Prostate gland (tissue), 2 donors: ENCODE measurements around the gene ZNF490.

Experiments
- POLR2A ChIP-seq: fragments of 450-650 bp; IDR thresholded peaks from one replicate; pipeline ENCODE4 v1.6.1; 2016; ENCODE audit warnings: antibody characterized with exemption, mild to moderate bottlenecking
- POLR2AphosphoS5 ChIP-seq: sonication (generic); formaldehyde crosslinking; IDR thresholded peaks from one replicate; pipeline ENCODE4 v1.6.1; 2017; ENCODE audit warnings: antibody characterized with exemption
- TF ChIP-seq, protein P1 (sequence below), 4 experiments: fragments of 200-600 bp in 2 of 4; fragments of 450-650 bp in 2 of 4; sonication (generic) in 2 of 4; IDR thresholded peaks; 1 replicate in 3 of 4; 2 replicates in 1 of 4; pipeline ENCODE4 v1.5.1; 2016 to 2019; ENCODE audit warnings: antibody characterized with exemption in 4 of 4, mild to moderate bottlenecking in 2 of 4, moderate library complexity in 2 of 4

DNA sequence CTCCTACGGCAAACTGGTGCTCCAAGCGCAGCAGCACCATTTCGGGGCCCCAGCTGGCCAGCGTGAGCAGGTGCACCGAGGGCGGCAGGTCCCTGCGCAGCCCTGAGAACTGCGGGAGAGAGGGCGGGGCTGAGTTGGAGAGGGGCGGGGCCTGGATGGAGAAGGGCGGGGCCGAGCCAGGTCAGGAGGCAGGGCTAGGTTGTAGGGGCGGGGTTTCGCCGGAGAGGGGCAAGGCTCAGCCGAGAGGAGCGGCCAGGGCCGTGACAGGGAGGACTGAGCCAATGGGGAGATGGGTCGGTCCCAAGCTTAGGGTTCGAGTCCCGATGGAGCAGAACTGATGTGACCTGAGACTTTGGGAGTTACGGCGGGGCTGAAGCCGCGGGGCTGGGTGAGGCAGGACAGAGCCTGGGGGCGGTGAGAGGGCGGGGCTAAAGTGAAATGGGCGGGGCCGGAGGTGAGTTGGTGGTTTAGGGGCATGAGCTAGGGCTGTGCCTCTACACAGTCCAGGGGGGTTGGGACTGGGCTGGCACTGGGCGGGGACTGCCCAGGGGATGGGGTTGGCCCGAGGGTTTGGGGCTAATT, 37.0 kb upstream of the ZNF490 start:
- TF ChIP-seq POLR2AphosphoS5 = no peak
- TF ChIP-seq, protein P1, sequence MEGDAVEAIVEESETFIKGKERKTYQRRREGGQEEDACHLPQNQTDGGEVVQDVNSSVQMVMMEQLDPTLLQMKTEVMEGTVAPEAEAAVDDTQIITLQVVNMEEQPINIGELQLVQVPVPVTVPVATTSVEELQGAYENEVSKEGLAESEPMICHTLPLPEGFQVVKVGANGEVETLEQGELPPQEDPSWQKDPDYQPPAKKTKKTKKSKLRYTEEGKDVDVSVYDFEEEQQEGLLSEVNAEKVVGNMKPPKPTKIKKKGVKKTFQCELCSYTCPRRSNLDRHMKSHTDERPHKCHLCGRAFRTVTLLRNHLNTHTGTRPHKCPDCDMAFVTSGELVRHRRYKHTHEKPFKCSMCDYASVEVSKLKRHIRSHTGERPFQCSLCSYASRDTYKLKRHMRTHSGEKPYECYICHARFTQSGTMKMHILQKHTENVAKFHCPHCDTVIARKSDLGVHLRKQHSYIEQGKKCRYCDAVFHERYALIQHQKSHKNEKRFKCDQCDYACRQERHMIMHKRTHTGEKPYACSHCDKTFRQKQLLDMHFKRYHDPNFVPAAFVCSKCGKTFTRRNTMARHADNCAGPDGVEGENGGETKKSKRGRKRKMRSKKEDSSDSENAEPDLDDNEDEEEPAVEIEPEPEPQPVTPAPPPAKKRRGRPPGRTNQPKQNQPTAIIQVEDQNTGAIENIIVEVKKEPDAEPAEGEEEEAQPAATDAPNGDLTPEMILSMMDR (IDR thresholded peaks at IDR 0.05) = no peak
- TF ChIP-seq POLR2A = no peak
